ENCODE data around the gene LTF. TPM values are rescaled to one million over a fixed set of nuclear protein-coding genes. Genes with fewer than 3 reads are reported as not detected.

LTF gene
- total and polyA plus RNA-seq, 2 of the 13 experiments (the other 11 are each of a cell fraction or from before 2014, with no cell fraction given), result not detected

DNA sequence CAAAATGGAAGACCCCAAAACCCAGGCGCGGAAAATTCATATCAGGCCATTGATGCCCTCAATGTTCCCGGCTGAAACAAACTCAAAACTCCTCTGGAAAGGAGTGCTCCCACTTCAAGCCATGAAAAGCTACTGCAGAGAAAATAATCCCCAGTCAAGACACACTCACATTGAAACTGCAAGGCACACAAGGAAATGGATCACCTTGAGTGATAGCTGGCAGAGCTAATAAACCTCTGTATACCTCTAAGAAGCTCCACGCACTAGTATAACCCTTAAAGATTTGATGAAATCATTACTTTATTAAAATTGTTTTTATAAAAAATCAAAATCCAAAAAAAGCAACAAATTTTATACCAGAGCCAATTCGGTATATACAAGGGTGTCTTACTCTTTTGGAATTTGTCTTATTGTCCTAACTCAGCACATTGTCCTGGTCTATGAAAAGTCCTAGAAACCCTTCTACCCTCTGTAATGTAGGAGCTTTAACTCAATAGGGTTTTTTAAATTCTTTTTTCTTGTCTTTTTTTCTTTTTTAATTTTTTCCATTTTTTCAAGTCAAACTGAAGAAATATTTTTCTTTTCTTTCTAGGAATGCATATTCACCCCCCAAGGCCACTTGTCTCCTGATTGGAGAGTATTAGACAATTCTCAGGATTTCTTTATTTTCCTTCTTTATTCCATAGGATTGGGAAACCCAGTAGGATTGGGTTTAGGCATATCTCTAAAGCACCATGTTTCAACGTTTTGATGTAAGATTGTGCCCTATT, 66.3 kb downstream of the LTF start (continued):
- TF ChIP-seq, protein P1, sequence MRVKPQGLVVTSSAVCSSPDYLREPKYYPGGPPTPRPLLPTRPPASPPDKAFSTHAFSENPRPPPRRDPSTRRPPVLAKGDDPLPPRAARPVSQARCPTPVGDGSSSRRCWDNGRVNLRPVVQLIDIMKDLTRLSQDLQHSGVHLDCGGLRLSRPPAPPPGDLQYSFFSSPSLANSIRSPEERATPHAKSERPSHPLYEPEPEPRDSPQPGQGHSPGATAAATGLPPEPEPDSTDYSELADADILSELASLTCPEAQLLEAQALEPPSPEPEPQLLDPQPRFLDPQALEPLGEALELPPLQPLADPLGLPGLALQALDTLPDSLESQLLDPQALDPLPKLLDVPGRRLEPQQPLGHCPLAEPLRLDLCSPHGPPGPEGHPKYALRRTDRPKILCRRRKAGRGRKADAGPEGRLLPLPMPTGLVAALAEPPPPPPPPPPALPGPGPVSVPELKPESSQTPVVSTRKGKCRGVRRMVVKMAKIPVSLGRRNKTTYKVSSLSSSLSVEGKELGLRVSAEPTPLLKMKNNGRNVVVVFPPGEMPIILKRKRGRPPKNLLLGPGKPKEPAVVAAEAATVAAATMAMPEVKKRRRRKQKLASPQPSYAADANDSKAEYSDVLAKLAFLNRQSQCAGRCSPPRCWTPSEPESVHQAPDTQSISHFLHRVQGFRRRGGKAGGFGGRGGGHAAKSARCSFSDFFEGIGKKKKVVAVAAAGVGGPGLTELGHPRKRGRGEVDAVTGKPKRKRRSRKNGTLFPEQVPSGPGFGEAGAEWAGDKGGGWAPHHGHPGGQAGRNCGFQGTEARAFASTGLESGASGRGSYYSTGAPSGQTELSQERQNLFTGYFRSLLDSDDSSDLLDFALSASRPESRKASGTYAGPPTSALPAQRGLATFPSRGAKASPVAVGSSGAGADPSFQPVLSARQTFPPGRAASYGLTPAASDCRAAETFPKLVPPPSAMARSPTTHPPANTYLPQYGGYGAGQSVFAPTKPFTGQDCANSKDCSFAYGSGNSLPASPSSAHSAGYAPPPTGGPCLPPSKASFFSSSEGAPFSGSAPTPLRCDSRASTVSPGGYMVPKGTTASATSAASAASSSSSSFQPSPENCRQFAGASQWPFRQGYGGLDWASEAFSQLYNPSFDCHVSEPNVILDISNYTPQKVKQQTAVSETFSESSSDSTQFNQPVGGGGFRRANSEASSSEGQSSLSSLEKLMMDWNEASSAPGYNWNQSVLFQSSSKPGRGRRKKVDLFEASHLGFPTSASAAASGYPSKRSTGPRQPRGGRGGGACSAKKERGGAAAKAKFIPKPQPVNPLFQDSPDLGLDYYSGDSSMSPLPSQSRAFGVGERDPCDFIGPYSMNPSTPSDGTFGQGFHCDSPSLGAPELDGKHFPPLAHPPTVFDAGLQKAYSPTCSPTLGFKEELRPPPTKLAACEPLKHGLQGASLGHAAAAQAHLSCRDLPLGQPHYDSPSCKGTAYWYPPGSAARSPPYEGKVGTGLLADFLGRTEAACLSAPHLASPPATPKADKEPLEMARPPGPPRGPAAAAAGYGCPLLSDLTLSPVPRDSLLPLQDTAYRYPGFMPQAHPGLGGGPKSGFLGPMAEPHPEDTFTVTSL (CRISPR knock-in tag; IDR thresholded peaks at IDR 0.05; ENCODE audit: borderline replicate concordance), result no peak
- TF ChIP-seq REXO4 (CRISPR knock-in tag; IDR thresholded peaks at IDR 0.05; ENCODE audit: borderline replicate concordance) (no peak), ZNF589 (CRISPR knock-in tag; conservative IDR thresholded peaks at IDR 0.05) (no peak)

DNA sequence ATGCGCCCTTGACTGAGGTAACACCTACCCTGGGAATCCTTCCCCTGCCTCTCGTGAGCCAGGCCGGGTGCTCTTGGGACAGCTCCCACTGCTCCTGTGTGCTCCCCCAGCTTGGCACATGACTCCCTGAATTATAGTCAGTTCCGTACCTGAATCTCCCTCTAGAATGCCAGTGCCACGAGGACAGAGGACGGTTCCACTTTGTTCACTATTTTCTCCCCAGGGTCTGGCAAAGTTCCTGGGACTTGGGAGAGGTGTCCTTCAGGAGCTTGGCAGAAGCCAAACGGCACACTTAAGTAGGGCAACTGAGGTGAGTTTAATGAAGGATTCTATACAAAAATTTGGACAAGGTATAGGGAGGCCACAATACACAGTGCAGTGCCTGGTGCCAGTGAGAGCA, 67.6 kb downstream of the LTF start:
- H3K4me3 ChIP-seq (replicated peaks in 1 of 3; ENCODE audit: insufficient read depth in 1 of 3, low read depth in 2 of 3, low read length in 3 of 3), result no peak overlapping the region
- H4K20me1 ChIP-seq (ENCODE audit: insufficient read depth, low read length), result no peaks in the 10 kb centered on the region
- 50% methylated on average over 7 of the region's 7 CpGs for WGBS (ENCODE audit: low lambda C conversion rate)
- no peak overlapping the region for H2AFZ ChIP-seq (ENCODE audit: low read length)
- H3K27ac ChIP-seq (ENCODE audit: extremely low read length, insufficient read depth, low read length), result no peak overlapping the region
- no peak overlapping the region for H3K9ac ChIP-seq (ENCODE audit: insufficient read depth, low read depth, low read length)
- H3K36me3 ChIP-seq (replicated peaks in 1 of 2; ENCODE audit: control insufficient read depth in 1 of 2, insufficient read depth in 2 of 2, low read length in 2 of 2), result no peaks in the 10 kb centered on the region
- no peak for DNase-seq (ENCODE audit: low spot score)
- no peak overlapping the region for H3K4me2 ChIP-seq (ENCODE audit: low read depth, low read length)
- BruUV-seq (replicated peaks), result no TSS peak
- POLR2A ChIA-PET, result no interaction called here
- no peaks in the 10 kb centered on the region for H3K79me2 ChIP-seq (ENCODE audit: insufficient read depth, low read length)
- no peak for FAIRE-seq
- peaks cover 0 to 8% of the 10 kb centered on the region in 2 experiments; a peak in 1 of 5 replicates for H3K27me3 ChIP-seq (ENCODE audit: control insufficient read depth in 1 of 2, insufficient read depth in 2 of 2, low read length in 2 of 2)
- H3K9me3 ChIP-seq (ENCODE audit: low read length), result no peaks in the 10 kb centered on the region
- no peaks in the 10 kb centered on the region for H3K4me1 ChIP-seq (ENCODE audit: insufficient read depth, low read length)
- CTCF ChIA-PET (ENCODE audit: low intra/inter-chr PET ratio, low total read pairs), result no interaction called here
- ATAC-seq, result no peak
- intact Hi-C loops (cut with micrococcal nuclease; ENCODE audit: unreplicated experiment), result no loop called here
- in situ Hi-C loops (cut with HindIII; ENCODE audit: extremely low pct_ligation_motif_present, low pct_unique_long_range_greater_than_20kb), result no loop called here
- no peak for TF ChIP-seq POLR2AphosphoS2 (IDR thresholded peaks at IDR 0.05; ENCODE audit: low read depth, low read length)
- no peak for TF ChIP-seq SATB2 (CRISPR knock-in tag; IDR thresholded peaks at IDR 0.05)
- no peak for TF ChIP-seq U2AF1 (optimal IDR thresholded peaks at IDR 0.05; ENCODE audit: low read depth, low read length)
- no peak for TF ChIP-seq PHF5A (CRISPR knock-in tag; IDR thresholded peaks at IDR 0.05; ENCODE audit: low read depth, unreplicated experiment)
- no peak for TF ChIP-seq SIX4 (CRISPR knock-in tag; IDR thresholded peaks at IDR 0.05)
- no peak for TF ChIP-seq SMARCC2 (IDR thresholded peaks at IDR 0.05)
- TF ChIP-seq MIXL1 (CRISPR knock-in tag; IDR thresholded peaks at IDR 0.05), result no peak
- TF ChIP-seq, protein P2, sequence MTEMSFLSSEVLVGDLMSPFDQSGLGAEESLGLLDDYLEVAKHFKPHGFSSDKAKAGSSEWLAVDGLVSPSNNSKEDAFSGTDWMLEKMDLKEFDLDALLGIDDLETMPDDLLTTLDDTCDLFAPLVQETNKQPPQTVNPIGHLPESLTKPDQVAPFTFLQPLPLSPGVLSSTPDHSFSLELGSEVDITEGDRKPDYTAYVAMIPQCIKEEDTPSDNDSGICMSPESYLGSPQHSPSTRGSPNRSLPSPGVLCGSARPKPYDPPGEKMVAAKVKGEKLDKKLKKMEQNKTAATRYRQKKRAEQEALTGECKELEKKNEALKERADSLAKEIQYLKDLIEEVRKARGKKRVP (CRISPR knock-in tag; IDR thresholded peaks at IDR 0.05), result no peak
- no peak for TF ChIP-seq IKZF1 (IDR thresholded peaks at IDR 0.05)
- no peak for TF ChIP-seq PHF21A (CRISPR knock-in tag; IDR thresholded peaks at IDR 0.05)
- TF ChIP-seq, protein P3, sequence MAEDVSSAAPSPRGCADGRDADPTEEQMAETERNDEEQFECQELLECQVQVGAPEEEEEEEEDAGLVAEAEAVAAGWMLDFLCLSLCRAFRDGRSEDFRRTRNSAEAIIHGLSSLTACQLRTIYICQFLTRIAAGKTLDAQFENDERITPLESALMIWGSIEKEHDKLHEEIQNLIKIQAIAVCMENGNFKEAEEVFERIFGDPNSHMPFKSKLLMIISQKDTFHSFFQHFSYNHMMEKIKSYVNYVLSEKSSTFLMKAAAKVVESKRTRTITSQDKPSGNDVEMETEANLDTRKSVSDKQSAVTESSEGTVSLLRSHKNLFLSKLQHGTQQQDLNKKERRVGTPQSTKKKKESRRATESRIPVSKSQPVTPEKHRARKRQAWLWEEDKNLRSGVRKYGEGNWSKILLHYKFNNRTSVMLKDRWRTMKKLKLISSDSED (CRISPR knock-in tag; IDR thresholded peaks at IDR 0.05), result no peak
- TF ChIP-seq SALL2 (CRISPR knock-in tag; IDR thresholded peaks at IDR 0.05), result no peak
- TF ChIP-seq RBAK (CRISPR knock-in tag; IDR thresholded peaks at IDR 0.05), result no peak
- no peak for TF ChIP-seq HOXD1 (CRISPR knock-in tag; IDR thresholded peaks at IDR 0.05)

All from HepG2 (cell line).